Endothelial cell of umbilical vein (primary cell): ENCODE data around the gene LRTM2.

Experiments used
- MYC ChIP-seq: IDR thresholded peaks from one replicate; pipeline ENCODE4 v1.6.1; 2011; ENCODE audit warnings: mild to moderate bottlenecking, low read depth, low read length
- TF ChIP-seq, protein P1 (sequence below), 2 donors: IDR thresholded peaks; 1 replicate in 1 of 2; 2 replicates in 1 of 2; pipeline ENCODE4 v1.5.1; 2011; ENCODE audit warnings: low read length in 2 of 2, mild to moderate bottlenecking in 2 of 2, moderate library complexity in 2 of 2, control low read depth in 1 of 2, inconsistent platforms in 1 of 2, low read depth in 1 of 2; ENCODE audit not compliant: insufficient read depth in 1 of 2; ENCODE audit errors: extremely low read depth in 1 of 2

GRCh38 chr12:1877169-1877878 lies 57.0 kb downstream of the LRTM2 start:
- TF ChIP-seq, protein P1, sequence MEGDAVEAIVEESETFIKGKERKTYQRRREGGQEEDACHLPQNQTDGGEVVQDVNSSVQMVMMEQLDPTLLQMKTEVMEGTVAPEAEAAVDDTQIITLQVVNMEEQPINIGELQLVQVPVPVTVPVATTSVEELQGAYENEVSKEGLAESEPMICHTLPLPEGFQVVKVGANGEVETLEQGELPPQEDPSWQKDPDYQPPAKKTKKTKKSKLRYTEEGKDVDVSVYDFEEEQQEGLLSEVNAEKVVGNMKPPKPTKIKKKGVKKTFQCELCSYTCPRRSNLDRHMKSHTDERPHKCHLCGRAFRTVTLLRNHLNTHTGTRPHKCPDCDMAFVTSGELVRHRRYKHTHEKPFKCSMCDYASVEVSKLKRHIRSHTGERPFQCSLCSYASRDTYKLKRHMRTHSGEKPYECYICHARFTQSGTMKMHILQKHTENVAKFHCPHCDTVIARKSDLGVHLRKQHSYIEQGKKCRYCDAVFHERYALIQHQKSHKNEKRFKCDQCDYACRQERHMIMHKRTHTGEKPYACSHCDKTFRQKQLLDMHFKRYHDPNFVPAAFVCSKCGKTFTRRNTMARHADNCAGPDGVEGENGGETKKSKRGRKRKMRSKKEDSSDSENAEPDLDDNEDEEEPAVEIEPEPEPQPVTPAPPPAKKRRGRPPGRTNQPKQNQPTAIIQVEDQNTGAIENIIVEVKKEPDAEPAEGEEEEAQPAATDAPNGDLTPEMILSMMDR (IDR thresholded peaks at IDR 0.05; ENCODE audit: extremely low read depth in 1 of 2, insufficient read depth in 1 of 2, low read depth in 1 of 2, low read length in 2 of 2): no peak
- TF ChIP-seq MYC: no peak
